ENCODE data around the gene LDLR. TPM values are rescaled to one million over a fixed set of nuclear protein-coding genes. Genes with fewer than 3 reads are reported as not detected.
A peak's percentile ranks its signal among the peaks of the same experiment; 100 is the strongest.
"Not testable (repeated sequence)": the region's sequence is repeated elsewhere in the genome, so short reads cannot be mapped to it uniquely, and the experiment has no call there.

Gene LDLR
- total RNA-seq, 1 experiment from 2014 or later: 32.0 TPM

GRCh38 chr19:11142528-11143171 lies 53.4 kb downstream of the LDLR start:
- H3K4me3 ChIP-seq: peak overlapping the region; percentile 5; the same call in 1 of the 2 replicates
- no peaks in the 10 kb centered on the region for H3K9me3 ChIP-seq
- peaks cover 33% of the 10 kb centered on the region for H3K36me3 ChIP-seq
- DNase-seq: peak; percentile 96
- no peaks in the 10 kb centered on the region for H3K27me3 ChIP-seq

- H3K4me3 ChIP-seq: no peak overlapping the region
- H3K9me3 ChIP-seq: no peaks in the 10 kb centered on the region
- peaks cover 58% of the 10 kb centered on the region for H3K36me3 ChIP-seq
- no peaks in the 10 kb centered on the region for H3K27me3 ChIP-seq
- no peak for DNase-seq
Measured at GRCh38 chr19:11145536-11145924, 56.3 kb downstream of the LDLR start.

- no peak overlapping the region for H3K4me3 ChIP-seq
- no peak for DNase-seq
- H3K27me3 ChIP-seq: no peaks in the 10 kb centered on the region
- H3K36me3 ChIP-seq: peaks cover 72% of the 10 kb centered on the region
- H3K9me3 ChIP-seq: no peaks in the 10 kb centered on the region
Measured at GRCh38 chr19:11148001-11148400, 58.7 kb downstream of the LDLR start.

DNA sequence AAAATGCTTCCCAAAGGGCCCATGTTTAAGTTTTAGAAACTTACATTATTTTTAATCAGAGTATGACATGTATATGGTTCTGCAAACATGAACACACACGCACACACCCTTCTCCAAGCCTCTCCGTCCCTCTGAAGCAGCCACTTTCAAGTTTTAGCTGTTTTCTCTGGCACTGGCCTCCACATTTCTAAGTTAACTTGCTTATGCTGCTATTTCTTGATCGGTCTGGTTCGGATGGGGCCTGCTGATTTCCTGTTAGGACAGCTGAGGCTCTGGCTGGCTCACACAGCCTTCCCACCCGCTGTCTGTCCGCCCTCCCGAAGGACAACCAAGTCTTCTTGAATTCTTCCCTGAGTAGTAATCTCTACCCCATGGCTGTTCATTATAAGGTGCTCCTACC lies 61.9 kb downstream of the LDLR start:
- DNase-seq: no peak
- H3K27me3 ChIP-seq: no peaks in the 10 kb centered on the region
- no peaks in the 10 kb centered on the region for H3K9me3 ChIP-seq
- H3K4me3 ChIP-seq: no peak overlapping the region
- peaks cover 60% of the 10 kb centered on the region for H3K36me3 ChIP-seq

DNA sequence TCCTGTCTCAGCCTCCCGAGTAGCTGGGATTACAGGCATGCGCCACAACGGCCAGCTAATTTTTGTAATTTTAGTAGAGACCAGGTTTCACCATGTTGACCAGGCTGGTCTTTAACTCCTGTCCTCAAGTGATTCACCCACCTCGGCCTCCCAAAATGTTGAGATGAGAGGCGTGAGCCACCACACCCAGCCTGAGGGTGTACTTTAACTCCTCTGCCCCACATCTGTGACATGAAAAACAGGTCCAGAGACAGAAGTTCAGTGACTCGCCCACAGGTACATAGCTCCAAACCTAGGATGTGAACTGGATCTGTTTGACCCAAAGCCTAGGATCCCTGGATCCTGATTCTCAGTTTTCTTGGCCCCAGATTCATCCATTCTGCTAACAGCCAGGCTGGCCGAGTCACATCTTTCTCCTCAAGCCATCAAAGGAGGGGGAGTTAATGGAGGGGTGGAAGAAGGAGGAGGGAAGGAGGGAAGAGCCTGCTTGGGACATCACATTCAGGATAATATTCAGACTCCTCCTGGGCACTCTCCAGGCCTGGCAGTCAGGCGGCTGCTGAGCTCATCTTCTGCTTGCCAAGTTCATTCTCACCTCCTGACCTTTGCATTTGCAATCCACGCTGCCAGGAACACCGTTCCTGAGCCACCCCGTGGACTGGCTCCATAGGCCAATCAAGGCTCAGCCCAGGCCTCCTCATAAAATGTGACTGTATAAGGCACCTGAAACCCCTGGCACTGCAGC lies 63.2 kb downstream of the LDLR start:
- peaks cover 53% of the 10 kb centered on the region for H3K36me3 ChIP-seq

DNA sequence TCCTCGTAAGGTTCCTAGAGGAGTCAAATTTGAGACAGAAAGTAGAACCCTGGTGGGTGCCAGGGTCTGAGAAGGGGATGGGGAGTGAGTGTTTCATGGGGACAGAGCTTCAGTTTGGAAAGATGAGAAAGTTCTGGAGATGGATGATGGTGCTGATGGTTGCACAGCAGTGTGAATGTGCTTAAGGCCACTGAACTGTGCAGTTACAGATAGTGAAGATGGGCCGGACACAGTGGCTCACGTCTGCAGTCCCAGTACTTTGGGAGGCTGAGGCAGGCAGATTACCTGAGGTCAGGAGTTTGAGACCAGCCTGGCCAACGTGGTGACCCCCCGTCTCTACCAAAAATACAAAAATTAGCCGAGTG lies 65.4 kb downstream of the LDLR start:
- Histone ChIP-seq H3K9me3 (no peaks in the 10 kb centered on the region), H3K27me3 (no peaks in the 10 kb centered on the region), H3K36me3 (peaks cover 34% of the 10 kb centered on the region), H3K4me3 (peak overlapping the region; percentile 76)
- DNase-seq: no peak

More for the DNA sequence above, 63.2 kb downstream of the LDLR start:
- Histone ChIP-seq H3K27me3 (no peaks in the 10 kb centered on the region), H3K9me3 (no peaks in the 10 kb centered on the region), H3K4me3 (no peak overlapping the region)
- DNase-seq: peak; percentile 95

- DNase-seq: peak; percentile 99
- peak within 1 kb of the TSS; percentile 76 for H3K4me3 ChIP-seq
Measured at GRCh38 chr19:11155373-11156120, 66.3 kb downstream of the LDLR start, which contains the start of gene SPC24. Gene SPC24, minus strand, starts transcription at chr19:11155782. Its CDS starts 6 bp downstream, at chr19:11155776.

DNA sequence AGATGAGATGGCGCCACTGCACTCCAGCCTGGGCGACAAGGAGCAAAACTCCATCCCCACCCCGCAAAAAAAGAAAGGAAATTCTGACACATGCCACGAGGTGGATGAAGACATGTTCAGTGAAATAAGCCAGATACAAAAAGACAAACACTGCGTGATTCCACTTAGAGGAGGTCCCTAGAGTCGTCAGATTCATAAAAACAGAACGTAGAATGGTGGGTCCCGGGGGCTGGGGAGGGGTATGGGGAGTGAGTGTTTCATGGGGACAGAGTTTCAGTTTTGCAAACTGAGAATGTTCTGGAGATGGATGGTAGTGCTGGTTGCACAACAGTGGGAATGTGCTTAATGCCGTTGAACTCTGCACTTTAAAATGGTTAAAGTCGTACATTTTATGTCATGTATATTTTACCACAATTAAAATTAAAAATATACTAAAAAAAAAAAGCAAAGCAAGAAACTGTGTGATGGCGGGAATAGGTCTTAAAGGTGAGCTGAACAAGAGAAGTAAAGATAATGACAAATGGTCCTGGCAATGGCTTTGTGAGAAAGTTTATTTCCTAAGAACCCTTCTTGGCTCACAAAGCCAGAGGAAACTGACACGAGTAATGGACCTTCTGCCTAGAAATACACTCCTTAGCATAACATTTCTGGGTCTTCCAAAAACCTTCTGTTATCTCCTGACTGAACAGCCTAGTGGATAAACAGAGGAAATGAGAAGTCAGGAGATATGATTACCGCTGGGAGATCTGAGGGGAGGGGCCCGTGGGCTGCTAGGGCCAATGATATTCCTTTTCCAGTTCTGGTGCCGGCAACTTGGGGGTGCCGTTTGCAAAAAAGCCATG lies 70.6 kb downstream of the LDLR start:
- H3K9me3 ChIP-seq: peaks cover 2% of the 10 kb centered on the region; the same call in 1 of the 2 replicates
- peaks cover 14% of the 10 kb centered on the region for H3K36me3 ChIP-seq
- no peak overlapping the region for H3K4me3 ChIP-seq
- no peaks in the 10 kb centered on the region for H3K27me3 ChIP-seq
- DNase-seq: no peak

More at GRCh38 chr19:11155373-11156120, 66.3 kb downstream of the LDLR start, which contains the start of gene SPC24:
- Histone ChIP-seq H3K27me3 (no peaks in the 10 kb centered on the region), H3K9me3 (peaks cover 1% of the 10 kb centered on the region; the same call in 1 of the 2 replicates), H3K36me3 (peaks cover 26% of the 10 kb centered on the region)

DNA sequence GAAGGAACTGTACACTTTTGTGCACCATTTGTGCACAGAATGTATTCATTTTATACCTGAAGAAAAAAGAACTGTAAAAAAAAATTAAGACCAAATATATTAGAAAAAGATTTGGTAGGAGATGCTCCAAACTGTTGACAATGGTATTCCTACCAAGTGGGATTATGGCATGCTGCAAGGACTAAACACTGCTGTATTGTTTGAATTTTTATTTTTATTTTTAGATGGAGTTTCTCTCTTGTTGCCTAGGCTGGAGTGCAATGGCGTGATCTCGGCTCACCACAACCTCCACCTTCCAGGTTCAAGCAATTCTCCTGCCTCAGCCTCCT lies 71.1 kb downstream of the LDLR start:
- not testable (repeated sequence) for H3K4me3 ChIP-seq, DNase-seq, H3K9me3 ChIP-seq, H3K27me3 ChIP-seq
- peaks cover 14% of the 10 kb centered on the region for H3K36me3 ChIP-seq

GRCh38 chr19:11164296-11164695 lies 75.0 kb downstream of the LDLR start:
- peaks cover 2% of the 10 kb centered on the region; the same call in 1 of the 2 replicates for H3K9me3 ChIP-seq
- peaks cover 47% of the 10 kb centered on the region for H3K36me3 ChIP-seq
- H3K4me3 ChIP-seq: no peak overlapping the region
- no peak for DNase-seq
- H3K27me3 ChIP-seq: no peaks in the 10 kb centered on the region

DNA sequence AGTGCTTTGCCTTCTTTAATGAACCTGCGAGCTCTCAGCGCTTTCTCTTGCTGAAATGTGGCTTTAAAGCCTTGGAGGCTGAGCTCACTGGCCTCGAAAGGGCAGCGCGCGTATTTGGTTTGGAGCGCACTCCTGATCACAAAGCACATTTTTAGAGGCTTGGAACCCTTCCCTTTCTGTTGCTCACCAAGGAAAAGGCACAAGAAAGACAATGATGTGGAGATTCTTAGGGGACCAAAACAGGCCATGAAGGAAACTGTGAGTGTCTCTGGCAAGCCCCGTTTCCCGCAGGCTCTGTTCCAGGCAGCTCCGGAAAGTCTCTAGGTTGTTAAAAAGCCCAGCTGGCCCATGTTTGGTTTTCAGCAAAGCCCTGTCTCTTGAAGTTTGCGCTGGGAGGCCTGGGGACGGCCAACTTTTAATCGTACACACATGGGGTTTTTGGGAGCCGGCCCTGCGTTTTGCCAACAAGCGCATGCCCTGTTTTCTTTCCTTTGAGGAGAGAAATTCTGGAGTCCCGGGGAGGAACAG lies 75.7 kb downstream of the LDLR start:
- H3K36me3 ChIP-seq: peaks cover 54% of the 10 kb centered on the region
- peak; percentile 97 for DNase-seq

GRCh38 chr19:11165486-11166030 lies 76.3 kb downstream of the LDLR start:
- peaks cover 1% of the 10 kb centered on the region; the same call in 1 of the 2 replicates for H3K9me3 ChIP-seq
- DNase-seq: peak; percentile 58
- H3K4me3 ChIP-seq: no peak overlapping the region
- H3K27me3 ChIP-seq: no peaks in the 10 kb centered on the region
- H3K36me3 ChIP-seq: peaks cover 60% of the 10 kb centered on the region

More for the DNA sequence above, 75.7 kb downstream of the LDLR start:
- H3K4me3 ChIP-seq: no peak overlapping the region
- H3K27me3 ChIP-seq: no peaks in the 10 kb centered on the region
- peaks cover 2% of the 10 kb centered on the region; the same call in 1 of the 2 replicates for H3K9me3 ChIP-seq

DNA sequence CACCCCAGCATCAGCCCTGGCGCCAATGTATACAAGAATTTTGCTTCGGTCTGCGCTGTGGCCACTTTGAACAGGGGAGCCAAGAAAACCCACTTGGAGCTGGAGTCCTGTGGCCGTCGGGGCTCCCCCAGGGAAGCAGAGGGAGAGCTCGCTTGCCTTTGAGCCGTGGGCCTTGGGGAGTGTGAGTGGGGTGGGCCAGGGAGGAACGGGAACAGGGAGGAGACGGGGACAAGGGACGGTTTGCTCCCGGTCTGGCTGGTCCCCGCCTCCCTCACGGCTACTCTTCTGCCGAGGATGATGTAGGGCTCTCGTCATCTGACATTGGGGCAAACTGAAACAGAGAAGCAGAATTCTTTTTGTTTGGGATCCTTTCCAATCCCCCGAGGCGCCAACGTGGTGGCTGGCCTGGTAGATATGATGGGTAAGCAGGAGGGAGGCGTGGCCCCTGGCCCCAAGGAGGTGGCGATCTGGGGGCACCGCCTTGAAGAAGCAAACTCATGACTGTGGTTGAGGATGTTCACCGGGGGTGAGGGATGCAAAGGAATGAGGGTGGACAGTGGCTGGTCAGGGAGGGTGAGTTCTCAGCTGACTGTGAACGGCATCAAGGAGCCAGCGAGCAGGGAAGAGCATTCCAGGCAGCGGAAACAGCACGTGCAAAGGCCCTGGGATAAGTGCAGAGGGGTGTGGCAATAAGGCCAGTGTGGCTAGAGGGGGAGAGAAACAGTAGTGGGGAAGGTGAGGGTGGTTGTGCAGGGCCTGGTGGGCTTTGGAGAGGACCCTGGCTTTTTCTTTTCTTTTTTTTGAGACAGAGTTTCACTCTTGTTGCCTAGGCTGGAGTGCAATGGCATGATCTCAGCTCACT lies 77.2 kb downstream of the LDLR start:
- Histone ChIP-seq H3K4me3 (no peak overlapping the region), H3K27me3 (no peaks in the 10 kb centered on the region), H3K36me3 (peaks cover 67% of the 10 kb centered on the region), H3K9me3 (no peaks in the 10 kb centered on the region)
- peak; percentile 44 for DNase-seq

- Histone ChIP-seq H3K9me3 (no peaks in the 10 kb centered on the region), H3K4me3 (no peak overlapping the region), H3K27me3 (no peaks in the 10 kb centered on the region), H3K36me3 (peaks cover 73% of the 10 kb centered on the region)
- DNase-seq: peak; percentile 92
Measured at GRCh38 chr19:11168568-11168967, 79.3 kb downstream of the LDLR start.
